GM18870 (cell line): ENCODE data around the gene MBD5.

Source experiments
- ATAC-seq: cut with Tn5 transposase; IDR thresholded peaks from one replicate; pipeline ENCODE4 v1.9.1; 2021; ENCODE audit warnings: moderate library complexity; ENCODE audit not compliant: unreplicated experiment

MBD5 gene

DNA sequence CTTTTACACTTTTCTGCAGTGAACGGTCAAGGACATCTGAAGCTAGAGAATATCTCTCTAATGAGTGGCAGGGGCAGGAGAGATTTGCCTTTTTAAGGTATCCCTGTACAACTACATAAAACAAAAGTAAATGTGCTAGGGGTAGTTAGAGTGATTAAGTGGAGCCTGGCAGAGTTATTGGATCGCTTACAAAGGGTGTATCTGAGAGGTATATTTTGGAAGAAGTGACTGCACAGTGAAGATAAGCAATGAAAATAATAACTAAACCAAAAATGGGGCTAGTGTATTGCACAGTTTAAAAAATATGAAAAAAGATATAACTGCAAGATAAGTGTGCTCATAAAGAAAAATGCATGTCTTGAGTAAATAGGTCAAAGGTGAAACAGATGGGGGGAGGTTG is 430.2 kb downstream of the MBD5 start:
- ATAC-seq: no peak

DNA sequence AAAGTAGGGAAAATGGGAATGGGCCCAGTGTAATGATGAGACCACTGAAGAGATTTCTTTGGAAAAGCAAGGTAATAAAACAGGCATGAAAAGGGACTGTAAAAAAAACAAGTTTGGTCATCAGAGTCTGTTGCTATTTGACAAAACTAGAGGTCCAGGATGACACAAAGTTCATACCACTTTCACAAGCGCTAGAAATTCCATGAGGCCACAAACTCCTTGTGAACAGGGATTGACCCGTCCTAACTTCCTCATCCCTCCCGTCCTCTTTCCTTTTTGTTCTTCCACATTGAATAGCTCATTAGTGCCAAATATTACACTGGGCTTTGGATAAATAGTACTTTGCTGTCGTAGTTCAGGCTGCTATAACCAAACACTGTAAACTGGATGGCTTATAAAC is 434.9 kb downstream of the MBD5 start:
- ATAC-seq: no peak

DNA sequence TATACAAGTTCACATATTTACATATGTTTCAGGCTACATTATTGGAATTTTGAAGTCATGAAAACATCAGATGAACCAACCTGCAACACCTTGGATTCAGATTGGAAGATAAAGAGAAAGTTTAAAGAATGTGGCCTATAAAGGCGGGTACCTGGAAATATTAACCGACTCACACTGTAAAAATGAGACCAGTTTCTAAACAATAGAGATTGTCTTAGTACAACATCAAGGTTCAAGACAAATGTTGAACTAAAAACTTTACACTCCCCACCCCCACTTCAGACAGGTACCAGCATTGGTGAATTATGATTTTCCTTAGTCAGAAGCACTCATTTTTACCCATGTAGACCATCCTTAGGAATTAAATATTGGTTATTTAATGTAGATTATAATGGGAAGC is 437.3 kb downstream of the MBD5 start:
- no peak for ATAC-seq

DNA sequence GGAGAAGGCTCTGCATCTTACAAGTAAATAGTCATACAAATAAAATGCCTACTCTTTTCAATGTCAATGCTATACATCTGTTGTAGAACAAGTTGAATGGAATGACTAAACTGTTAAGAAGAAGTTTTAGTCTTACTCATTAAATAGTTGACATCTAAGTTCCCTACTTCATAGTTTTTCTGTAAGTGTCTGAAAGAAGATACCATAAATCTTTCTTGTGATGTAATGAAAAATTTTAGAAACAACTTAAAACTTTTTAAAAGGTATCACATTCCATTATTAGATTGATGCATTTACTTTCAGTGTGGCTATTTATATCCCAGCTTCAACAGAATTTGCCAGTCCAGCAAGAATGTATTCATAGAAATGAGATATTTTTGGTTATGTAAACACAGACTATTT is 438.5 kb downstream of the MBD5 start:
- ATAC-seq: no peak

DNA sequence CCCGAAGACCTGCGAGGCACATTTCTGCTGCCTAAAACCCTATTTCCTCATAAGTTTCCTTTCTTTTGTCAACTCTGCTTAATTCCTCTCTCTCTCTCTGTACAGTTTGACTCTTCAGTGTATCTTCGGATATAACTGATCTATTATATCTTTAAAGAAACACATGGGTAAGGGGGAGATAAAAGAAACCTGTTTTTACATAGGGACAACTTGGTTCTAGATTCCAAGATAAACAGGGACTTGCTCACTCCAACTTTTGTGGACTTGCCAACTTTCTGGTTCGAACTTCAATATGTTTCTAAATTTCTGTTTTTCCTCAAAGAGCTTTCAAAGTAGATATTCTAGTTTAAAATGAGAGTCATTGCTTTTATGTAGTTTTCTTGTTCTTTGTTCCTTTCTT is 441.0 kb downstream of the MBD5 start:
- no peak for ATAC-seq

DNA sequence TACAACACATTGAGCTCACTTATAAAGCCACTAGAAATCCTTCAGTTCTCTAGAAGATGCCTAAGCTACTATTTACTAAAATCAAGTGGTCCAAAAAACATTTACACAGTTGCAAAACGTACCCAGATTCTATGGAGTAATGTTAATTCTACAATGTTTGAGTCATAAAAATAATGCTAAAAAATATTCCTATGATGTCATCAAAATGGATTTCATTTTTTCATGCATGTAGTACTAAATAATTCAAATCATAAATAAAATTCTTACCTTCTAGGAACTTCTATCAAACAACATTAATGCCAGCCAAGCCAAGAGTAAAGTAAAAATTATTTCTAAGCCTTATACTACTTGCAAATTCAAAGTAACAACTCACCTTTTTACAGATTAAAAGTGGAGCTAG is 454.7 kb downstream of the MBD5 start:
- ATAC-seq: no peak

DNA sequence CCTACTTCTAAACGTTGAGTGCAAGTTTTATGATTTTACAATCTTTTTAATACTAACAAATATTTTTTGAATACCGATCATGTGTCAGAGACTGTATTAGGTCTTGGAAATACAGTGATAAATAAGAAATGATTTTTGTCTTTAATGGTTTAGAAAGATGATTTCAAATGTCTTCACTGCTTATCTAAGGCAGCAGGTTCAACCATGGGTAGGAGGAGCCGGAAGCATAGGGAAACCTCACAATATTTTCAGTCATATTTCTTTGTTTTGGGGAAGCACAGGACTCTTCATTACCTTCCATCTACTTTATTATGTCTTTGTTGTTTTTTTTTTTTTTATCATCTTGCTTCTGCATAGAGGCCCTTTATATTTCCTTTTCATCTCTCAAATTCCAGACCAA is 458.5 kb downstream of the MBD5 start:
- no peak for ATAC-seq

DNA sequence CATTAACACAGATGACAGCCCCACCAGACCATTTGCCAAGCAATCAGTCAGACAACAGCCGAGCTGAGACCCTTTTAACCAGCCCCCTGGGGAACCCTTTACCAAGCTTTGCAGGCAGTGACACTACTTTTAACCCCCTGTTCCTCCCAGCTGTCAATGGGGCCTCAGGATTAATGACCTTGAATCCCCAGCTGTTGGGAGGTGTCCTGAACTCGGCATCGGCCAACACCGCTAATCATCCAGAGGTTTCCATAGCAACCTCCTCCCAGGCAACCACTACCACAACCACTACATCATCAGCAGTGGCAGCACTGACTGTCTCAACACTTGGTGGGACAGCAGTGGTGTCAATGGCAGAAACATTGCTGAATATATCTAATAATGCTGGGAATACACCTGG is 462.8 kb downstream of the MBD5 start:
- ATAC-seq: no peak

DNA sequence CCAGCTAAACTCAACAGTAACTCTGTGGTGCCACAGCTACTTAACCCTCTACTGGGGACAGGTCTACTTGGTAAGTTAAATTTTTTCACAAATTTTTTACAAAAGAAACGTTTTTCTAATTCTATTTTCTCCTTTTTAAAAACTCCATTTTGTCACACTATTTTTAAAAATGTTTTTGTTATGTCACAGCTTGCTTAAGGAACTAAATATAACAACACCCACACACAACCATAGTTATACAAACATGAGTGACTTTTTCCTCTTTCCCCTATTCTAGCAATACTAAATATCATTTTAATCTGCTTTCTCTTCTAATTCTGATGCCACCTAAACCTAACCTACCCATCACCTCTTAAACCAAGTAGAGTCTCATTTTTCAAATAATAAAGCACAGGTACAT is 463.2 kb downstream of the MBD5 start:
- no peak for ATAC-seq

DNA sequence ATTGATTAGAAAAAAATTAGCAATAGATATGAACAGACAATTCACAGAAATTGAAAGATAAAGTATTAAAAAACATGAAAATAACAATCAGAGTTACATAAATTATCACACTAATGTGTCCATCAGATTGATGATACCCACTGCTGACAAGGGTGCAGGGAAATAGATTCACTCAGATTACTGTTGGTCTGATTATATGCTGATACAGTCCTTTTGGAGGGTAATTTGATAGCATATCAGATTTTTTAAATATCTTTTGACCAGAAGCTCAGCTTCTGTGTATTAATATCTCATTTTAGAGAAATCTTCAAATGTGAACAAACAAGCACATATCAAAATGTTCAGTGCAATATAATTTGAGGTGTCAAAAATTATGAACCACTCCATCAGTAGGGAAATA is 465.8 kb downstream of the MBD5 start:
- no peak for ATAC-seq

DNA sequence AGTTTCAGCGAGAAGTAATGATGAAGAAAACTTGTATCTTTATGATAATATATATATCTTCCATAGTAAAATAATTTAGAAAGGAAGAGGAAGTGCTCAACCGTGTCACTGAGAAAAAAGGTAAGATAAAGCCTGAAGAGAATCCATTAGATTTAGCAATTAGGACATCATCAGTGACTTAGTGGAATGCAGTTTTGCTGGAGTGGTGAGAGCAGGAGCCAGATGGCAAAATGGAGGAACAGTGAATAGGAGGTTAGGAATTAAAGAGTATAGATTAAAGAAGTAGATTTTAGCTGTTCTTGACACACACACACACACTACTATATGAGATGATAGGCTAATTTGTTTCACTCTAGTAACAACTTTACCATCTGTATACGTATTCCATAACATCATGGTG is 466.5 kb downstream of the MBD5 start:
- ATAC-seq: no peak

DNA sequence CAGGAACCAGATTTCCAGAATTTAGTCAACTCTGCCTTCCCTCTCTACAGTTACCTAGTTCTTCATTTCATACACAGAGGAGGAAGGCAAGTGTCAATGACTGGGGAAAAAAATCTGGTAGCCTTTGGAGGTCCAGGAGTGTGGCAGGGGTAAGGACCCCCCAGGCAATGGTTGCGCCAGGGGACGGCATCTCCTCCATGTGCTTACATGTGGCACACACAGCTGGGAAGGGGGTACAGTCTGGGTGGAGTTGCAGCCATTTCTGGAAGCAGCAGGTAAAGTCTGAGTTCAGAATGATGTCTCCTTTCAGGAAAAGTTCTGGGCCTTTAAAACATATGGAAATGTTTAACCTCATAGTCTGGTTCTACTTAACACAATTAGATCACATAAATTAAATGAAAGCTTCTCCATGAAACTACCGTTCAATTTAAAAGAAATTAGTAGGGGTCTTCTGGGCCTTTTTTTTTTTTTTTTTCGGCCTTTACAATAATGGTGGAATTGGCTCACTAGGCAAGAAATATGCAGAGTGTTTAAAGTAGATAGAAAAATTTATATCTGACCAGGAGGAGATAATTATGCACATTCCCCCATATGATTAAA is 470.0 kb downstream of the MBD5 start:
- no peak for ATAC-seq

DNA sequence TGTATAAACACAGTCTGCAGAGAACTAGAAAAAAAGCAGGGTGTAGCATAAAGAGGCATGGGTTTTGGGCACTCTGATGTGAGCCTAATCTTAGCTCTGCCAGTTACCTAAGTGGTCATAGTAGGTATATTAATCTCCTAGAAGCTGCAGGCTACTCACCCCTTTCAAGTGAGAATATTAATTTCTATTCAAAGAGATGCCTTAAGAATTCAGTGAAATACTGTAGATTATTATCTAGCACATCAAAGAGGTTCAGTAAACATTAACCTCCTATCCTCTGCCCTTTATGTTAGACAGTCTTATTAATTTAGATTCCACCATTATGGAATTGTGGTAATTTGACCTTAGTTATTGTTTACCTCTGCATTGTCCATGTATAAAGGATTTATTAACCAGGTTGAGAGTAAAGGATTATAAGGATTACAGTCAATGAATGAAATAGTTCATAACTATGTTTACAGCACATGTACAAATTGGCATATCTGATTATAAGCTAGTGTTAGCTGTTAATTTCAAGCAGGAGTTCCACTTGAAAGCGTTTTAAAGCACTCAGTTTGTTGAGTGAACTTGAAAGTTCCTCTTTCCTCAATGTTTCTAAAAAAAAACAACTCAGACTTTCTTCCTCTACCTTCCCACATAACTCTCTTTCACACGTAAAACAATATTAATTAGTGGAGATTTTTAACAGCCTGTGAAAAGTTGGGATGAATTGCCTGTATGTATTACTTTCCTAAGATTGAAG is 473.1 kb downstream of the MBD5 start:
- ATAC-seq: peak; percentile 49

DNA sequence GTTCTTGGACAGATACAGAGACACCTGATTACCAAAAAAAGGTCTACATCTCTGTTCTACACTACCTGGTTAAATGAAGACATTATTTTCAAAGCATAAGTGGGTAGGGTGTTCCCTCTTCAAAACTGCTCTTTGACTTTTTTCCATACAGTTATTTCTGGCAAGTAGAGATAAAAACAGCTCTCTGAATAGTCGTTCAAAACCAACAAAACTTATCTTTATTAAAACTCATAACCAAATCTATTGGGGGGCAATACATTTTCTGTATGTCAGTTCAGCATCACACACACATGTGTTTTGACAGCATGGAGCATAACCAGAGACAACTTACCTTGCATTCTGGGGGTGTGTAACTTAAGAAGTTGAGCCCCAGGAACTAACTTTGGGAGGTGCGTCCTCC is 474.7 kb downstream of the MBD5 start:
- ATAC-seq: no peak

DNA sequence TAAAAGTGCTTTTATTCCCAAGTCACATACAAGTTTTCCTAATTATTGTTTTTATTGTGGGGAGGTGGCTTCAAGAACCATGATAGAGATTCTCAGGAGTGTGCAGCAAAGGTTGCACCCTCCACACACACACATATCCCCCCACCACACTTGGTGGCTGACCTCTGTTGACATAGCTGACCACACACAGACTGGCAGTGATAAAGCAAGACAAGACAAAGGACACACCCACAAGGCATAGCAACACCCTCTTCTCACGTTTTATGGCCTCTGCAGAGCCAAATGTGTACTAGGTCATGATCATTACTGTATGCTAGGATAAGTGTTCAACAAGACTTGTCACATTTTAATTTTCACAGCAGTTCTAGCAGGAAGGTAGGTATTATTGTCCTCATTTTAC is 480.7 kb downstream of the MBD5 start:
- ATAC-seq: no peak

DNA sequence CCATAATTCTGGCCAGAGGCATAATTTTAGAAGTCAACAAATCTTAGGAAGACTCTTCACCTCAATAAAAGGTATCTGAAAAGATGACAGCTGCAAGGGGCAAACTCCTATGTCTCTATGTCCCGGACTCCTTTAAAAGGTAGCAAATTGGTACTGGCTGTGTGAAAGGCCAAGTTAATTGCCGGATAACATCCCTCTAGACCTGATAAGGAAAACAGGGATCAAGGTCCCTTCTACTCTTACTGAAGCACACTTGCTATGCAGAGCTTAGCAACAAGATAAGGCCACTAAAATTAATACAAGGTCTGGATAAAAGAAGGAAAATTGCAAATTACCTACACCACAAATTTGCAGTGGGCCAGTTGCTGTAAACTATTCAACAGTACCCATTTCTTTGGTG is 482.6 kb downstream of the MBD5 start:
- no peak for ATAC-seq

DNA sequence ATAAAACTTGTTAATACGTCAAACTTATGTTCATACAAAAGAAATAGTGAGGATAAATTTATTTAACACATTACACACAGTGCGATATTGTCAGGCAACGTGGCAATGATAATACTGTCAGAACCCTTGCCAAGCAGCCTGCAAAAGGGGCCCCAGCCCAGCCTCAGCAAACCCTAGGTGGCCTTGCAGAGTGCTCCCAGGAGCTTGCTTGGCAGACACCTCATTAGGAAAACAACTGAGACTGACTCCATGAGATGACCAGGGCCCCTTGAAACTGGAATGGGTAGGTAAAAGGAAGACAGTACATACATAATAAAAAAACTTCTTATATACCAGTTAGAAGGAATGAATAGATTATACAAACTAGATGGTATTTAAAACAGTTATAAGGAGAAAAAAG is 487.1 kb downstream of the MBD5 start:
- no peak for ATAC-seq

DNA sequence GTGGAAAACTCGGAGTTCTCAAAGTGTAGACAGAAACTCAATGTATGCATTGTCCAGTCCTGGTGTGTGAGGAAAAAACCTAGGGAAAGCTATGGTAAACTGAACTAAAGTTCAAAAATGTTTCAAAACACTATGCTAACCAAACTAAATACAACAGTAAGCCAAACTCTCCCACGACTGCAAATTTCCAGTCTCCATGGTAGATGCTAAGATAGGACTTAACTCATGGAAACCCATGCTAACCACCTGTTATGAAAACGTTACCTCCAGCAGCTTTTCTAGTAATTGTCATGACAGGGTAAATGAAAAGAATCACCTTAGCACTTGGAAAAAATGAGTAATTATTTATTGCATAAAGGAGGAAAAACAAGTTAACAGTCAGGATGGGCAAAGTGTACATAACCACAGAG is 488.0 kb downstream of the MBD5 start:
- ATAC-seq: no peak

DNA sequence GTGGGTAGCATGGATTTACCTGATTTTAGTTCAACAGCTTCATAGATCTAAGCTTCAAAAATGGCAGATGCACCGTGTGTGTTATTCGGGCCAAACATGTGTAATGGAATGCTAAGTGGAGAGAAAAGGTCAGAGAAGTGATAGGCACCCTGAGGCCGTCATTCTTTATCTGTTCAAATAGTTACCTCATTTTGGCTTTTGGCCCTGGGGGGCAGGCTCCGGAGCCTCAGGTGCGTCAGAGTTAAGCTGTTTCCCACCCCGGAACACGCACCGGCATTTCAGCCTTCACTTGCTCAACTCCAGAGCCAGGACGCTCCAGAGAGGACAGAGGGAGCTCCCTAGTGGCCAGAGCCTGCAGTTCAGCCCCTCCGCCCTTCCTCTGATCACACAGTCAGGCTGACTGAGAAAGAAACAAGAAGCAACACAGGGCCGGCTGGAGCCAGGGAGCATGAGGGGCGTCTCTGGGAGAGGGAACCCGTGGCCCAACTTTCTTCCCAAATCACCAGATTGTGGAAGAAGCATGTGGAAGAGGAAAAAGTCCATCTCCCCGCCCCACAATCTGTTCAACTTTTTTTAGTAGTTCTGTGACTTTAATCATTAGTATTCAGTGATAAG is 488.5 kb downstream of the MBD5 start:
- ATAC-seq: peak; percentile 98

DNA sequence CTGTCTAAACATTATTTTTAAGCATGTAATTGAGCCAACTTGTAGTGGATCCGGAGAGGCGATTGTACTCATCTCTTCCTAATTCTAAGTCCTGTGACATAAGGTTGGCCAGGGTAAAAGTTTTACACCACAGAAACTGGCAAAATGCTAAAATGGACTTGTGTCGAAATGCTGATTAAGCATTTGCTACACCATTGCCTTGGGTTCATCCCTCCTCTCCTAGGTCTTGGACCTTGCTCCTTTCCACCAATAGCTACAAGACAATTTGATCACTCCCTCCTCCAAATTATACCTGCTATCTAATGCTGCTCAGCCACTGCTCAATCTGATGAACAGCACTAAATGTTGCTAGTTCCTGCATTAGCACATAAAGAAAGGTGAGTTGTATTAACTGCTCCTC is 491.0 kb downstream of the MBD5 start:
- ATAC-seq: no peak

DNA sequence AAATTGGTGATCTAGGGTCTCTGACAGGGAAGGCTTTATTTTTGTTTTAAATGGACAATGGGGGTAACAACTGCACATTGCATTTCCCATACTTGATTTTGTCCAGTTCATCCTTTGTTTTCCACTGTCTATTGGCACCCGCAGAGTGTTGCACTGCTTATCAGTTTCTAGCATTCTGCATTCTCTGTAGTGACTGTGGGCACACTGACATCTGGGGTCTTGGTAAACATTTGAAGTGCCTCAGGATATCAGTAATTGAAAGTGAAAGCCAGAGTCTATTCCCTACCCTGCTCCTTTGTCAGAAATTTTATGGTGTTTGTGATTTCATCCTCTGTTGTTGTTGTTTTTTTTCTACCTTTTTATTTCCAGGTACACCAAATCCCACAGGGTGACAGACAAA is 491.6 kb downstream of the MBD5 start:
- no peak for ATAC-seq

DNA sequence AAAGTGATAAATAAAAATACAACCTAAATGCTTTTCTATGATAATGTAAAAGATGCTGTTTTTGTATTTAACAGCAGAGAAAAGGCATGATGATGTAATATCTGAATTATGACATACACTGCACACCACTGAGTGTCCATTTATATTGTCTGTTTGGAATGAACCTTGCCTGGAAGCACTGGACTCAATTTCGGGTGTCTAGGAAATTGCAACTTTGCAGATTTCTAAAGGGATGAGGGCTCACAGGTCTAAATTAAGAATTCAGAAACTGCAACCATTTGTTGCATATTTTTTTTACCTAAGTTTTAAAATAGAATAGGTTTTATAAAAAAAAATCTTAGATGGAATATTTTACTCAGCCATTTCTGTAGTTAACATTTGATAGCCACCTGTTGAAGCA is 492.5 kb downstream of the MBD5 start:
- ATAC-seq: no peak

DNA sequence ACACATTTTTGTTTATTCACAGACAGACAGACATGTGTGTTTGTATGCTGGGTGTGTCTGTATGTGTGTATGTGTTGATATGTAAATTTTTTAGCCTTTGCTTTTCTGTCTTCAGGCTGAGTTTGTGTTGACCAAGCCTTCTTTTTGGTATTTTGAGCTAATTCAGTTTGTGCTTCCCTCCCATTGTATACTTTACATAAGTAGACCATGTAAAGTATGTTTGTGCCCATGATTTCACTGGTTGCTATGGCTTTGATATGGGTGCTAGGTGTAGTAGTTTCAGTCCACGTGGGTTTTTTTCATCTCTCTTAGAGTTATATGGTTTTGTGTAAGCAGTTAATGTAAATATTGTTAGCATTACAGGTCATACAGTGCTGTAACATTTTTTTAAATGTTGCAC is 494.2 kb downstream of the MBD5 start:
- no peak for ATAC-seq
